HG02840 (cell line): ENCODE measurements around the gene FGF10.

Experiments
- ATAC-seq: cut with Tn5 transposase; IDR thresholded peaks from one replicate; pipeline ENCODE4 v1.9.1; 2021; ENCODE audit warnings: mild to moderate bottlenecking, moderate library complexity, moderate number of reproducible peaks; ENCODE audit not compliant: unreplicated experiment, low FRiP score

The FGF10 gene

DNA sequence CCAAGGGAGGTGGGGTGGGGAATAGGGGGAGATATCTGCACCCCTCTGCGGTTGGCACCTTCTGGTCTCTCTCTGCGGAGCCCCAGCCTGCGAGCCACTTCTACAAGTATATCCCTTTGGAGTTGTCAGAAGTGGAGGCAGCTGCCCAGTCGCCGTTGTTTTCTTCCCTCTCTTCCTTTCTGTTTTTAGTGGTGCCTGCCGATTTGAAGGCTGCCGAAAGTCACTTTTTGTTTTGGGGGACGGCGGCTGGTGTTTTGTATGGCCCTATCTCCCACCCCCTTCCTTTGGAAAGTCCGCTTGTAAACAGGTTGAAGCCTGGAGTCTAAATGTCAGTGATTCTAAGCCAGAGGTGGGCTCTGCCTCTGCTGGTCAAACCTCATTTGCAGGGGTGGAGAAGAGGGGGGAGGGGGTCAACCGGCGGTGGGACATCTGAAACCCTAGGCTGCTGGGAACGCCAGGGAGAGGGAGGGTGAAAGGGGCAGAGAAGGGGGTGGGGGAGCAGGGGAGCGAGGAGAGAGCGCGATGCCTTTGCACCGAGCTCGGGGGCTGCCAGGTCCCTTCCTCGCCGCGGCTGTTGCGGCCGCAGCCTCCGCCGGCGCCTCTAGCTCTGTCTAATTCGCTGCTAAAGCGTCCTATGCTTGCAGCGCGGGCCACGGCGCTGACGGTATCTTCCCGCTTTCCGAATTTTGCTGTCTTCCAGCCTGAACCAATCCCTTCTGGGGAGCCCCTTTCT lies at the start of gene FGF10:
FGF10 (minus strand) TSS at position 331 of the 733 bp plus-strand sequence. CDS start 738 bp downstream, outside the sequence.
- no peak for ATAC-seq

DNA sequence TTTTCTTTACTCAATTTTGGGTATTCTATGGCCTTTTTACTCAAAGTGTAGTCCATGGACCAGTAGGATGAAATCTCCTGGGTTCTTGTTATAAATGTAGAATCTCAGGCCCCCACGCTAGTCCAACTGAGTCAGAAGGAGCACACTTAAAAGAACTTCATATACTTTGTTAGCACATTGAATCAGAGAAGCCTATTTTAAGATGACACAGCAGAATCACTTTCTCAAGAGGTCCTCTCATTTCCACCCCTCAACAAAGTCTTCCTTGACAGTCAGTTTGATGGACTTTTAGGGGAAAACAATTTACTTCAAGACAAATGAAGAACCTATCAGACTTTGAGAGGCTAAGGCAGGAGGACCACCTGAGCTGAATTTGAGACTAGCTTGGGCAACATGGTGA lies 37.7 kb upstream of the FGF10 start:
- ATAC-seq: no peak

DNA sequence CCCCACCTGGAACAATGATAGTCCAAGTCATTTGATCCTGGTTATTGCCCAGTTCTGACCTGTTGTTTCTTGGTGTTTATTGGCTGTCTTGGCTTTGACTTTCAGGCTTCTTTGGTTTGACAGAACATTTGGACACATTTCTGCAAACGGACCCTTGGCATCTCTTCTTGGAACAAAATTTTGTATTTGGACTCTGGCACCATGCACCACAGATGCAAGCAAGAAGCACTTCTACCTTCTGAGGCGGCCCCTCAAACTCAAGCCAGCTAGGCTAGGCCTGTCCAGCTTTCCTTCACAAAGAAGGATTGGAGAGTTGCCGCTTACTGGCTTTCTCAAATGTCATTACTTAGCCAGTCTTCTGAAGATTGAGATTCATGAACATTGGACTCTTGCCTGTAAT lies 23.1 kb upstream of the FGF10 start:
- no peak for ATAC-seq

DNA sequence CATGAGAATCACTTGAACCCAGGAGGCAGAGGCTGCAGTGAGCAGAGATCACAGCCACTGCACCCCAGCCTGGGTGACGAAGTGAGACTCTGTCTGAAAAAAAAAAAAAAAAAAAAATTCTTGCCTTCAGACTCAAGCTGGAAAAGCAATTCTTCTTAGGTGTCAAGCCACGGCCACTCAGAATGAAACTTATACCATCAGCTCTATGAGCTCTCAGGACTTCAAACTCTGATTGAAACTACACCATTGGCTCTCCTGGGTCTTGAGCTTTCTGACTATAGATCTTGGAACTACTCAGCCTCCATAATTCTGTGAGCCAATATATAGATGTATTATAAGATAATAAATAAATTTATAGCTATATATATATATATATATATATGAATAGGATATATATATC lies 12.9 kb upstream of the FGF10 start:
- ATAC-seq: no peak

DNA sequence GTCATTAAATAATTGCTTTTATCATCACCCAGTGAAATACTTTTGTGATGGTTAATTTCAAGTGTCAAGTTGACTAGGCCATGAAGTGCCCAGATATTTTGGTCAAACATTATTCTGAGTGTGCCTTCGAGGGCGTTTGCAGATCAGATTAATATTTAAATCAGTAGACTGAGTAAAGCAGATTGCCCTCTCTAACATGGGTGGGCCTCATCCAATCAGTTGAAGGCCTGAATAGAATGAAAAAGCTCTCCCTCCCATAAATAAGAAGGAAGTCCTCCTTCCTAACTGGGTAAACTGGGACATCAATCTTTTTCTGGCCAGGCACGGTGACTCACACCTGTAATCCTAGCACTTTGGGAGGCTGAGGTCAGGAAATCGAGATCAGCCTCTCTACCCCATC lies 12.4 kb upstream of the FGF10 start:
- ATAC-seq: no peak

DNA sequence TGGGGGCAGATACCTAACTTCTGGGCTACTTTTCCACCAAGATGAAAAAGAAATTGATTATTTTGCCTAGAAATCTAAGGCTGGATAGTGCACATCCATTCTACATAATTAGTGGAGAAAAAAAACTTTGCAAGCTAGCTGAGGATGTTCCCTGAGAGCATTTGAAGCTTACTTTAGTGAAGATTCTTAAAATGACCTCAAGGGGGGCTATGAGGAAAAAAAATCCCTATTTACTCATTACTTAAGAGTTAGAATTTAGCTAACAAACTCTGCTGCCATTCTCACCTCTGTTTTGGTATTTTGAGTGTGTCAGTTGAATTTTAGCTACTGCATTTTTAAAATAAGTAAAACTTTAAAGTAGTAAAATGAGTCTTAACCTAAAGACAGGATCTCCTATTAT lies 9.2 kb upstream of the FGF10 start:
- no peak for ATAC-seq

DNA sequence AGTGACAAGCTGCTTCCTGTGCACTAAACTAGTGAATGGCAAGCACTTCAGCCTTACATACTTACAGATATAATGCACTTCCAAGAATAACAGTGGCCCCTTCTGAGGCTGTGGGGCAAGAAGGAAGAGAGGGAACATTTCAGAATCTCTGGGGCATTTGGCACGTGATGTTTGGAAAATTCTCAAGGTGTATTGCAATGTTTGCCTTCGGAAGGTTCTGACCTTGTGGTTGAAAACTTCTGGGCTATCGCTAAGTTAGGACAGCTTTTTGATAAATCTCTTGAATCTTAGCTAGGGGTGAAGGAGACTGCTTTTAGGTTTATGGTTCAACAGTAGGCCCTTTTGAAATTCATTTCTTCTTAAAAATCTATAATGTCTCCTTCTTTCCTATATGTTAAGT lies 7.1 kb upstream of the FGF10 start:
- ATAC-seq: no peak

DNA sequence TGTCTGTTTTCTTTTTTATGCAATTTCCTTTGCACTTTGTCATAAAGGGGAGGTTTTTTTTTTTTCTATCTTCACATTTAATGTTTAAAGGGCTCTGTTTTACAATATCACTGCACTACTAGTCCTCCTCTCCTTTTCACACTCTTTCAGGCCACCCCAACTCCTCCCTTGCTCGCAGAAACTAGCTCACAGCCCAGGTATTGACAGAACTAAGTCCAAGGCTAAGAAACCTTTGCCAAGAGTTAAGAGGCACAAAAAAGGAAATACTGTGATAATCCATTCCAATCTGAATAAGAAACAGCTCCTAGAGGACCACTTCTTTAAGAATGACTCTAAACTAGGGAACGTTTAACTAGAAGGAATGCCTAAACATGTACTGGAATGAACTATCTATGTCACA lies 1.1 kb upstream of the FGF10 start:
- no peak for ATAC-seq

DNA sequence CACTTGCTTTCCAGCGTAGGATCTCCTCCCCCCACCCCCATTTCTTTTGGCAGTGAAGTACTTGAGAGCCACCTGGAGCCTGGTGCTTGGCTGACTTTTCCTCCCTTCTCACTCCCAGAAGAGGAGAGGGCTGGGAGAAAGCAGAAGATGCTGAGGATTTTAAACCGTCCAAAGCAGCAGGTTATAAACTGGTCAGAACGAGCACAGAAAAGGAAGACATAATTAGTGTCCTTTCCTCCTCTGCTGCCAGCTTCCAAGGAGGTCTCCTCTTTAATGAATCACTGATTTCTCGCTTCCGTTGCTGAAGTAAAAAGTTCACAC lies 563 bp upstream of the FGF10 start:
- ATAC-seq: no peak

DNA sequence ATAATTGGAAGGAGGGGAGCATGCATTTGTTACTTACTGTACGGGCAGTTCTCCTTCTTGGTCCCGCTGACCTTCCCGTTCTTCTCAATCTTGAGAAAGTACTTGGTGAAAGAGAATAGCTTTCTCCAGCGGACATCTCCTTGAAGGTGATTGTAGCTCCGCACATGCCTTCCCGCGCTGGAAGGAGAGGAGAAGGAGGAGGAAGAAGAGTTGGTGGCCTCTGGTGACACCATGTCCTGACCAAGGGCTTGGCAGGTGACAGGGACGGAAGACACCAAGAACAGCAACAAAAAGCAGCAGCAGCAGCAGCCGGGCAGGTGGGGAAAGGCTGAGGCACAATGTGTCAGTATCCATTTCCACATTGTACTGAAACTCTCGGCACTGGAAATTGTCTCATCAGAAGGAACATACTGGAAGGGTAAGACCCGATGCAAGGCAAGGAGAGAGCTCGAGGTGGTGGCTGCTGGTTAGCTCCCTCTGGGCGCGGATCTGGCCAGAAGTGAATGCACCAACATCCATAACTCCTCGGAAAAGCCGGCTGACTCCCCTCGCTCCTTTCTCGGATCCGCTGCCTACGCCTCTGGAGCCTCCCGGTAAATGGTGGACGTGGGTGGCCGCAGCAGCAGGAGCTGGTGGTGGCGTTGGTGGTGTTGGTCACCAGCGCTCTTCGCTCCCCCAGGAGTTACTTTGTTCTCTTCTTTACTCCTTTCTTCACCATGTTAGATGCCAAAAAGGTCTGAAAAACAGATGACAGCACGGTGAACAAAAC lies 715 bp downstream of the FGF10 start:
- ATAC-seq: no peak

DNA sequence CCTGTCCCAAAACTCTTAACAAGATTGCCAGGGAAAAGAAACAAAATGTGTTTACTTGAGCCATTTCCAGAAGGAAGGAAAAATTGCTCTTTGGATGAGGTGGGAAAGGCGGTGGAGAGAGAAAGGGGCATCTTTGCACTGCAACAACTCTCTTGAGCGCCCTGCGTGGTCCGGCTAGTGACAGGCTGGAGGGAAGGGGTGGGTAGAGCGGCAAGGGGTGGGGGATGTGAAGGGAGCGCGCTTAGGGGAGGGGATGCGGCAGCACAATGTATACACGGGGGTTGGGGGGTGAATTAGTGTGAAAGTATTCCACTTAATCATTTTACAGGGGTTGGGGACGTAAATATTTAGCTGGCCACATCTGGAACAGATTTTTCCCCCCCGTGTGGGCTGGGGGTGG lies 1.3 kb downstream of the FGF10 start:
- ATAC-seq: no peak

DNA sequence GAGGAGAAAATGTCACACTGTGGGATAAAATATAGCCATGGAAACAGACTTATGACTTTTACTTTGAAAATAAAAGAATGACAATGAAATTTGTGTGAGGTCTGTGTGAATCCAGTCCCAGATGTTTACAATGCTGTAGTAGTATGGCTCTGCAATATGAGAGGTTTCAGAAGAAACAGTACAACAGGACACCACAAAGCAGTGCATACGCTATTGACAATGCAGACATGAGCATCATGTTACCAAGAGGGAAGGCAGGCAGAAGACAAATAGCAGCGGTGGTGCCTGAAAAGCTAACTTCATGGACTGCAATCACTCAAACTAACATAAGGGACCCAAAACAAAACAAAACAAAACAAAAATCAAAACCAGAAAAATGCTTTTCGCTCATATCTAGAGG lies 1.8 kb downstream of the FGF10 start:
- no peak for ATAC-seq

DNA sequence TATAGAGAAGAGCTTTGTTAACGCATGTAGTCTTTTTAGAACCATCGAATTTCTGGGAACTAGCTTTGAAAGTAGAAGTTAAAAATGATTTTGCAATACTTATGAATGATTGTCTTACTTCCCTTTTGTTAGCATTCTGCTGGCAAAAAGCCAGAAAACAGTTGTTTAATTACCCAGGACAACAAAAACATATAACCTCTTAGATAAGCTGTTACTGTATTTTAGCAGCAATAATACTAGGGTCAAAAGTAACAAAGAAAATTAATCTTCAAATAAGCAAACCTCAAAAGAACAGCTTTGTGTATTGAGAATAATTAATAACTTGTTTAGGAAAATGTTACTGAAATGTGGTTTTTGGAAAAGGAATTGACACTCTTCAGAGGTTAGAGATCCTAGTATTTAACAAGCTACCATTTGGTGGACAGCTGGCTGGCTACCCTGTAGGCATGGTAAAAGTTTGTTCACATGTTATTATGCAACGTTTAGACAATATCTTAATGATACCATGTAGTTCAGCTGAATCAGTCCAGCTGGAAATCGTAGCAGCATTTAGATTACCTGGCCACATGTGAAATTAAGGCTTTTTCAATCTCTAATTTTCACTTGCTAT lies 3.8 kb downstream of the FGF10 start:
- no peak for ATAC-seq

DNA sequence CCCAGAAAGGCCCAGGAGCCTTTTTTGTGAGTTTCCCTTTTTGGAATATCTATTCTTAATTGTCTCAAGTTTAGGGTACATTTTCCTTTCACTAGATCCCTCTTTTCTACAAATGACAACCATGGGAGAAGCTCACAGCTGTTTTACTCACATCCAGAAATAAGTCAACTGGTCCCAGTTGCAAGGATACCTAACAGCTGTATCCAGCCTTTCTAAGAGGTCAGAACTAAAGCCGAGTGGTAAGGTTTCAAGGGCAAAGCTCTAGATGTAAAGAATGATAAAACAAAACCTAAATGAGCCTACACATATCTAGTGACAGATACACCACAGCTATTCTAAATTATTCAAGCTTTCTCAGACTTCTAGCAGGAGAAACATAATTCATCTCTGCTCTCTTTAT lies 4.4 kb downstream of the FGF10 start:
- no peak for ATAC-seq

DNA sequence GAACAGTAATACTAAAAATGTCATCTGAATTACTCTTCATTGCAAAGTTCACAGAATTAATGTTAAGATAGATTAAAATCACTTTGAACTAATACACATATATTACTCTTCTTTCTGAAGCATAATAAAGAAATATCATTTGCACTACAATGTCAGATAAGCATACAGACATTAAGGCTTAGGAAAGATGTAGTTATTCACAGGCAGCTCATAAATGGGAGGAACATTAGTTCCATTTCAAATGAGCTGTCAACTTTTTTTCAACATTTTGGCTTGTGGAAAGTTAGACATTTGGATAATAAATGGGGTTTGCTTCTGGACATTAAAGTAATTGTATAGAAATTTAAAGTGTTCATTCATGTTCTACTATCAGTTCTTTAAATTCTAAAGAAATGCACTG lies 6.3 kb downstream of the FGF10 start:
- ATAC-seq: no peak

DNA sequence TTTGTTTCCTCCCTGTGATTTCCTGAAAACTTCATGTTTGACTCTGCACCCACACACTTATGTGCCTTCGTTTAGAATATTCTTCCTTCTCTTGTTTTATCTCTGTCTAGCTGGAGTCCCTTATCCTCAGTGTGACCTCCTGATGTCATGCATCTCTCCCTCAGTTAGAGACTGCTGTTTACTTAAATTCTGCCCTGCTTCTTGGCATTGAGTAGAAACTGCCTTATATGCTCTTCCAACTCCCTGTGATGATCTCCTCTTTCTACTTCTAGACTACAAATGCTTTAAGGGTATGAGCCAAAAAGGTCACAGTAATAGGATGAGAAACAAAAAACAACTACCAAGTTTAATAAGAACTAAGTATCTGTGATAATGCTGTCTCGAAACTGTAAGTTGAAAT lies 12.2 kb downstream of the FGF10 start:
- ATAC-seq: no peak

DNA sequence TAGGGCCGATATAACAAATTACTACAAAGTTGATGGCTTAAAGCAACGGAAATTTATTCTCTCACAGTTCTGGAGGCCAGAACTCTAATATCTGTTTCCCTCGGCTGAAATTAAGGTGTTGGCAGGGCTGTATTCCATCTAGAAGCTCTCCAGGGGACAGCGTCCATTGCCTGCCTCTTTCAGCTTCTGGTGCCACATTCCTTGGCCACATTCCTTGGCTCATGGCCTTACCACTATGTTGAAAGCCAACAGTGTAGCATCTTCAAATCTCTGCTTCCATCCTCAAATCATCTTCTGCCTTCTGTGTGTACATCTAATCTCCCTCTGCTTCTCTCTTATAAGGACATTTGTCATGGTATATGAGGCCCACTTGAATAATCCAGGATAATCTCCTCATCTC lies 17.2 kb downstream of the FGF10 start:
- no peak for ATAC-seq

DNA sequence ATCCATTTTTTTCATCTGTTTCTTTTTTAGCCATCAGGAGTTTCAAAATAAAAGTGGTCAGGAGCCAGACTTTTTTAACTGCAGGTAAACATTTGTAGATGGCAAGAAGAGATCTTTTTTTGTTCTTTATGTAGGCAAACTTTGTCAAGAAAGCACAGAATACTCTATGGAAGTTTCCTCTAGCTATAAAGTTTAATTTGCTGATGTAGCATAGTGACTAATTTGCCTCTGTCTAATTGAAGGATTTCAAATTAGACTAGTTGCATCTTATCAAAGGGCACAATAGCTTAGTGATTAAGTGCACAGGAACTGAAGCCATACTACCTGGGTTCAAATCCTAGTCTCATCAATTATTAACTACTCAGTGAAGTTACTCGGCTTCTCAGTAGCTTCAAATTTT lies 22.0 kb downstream of the FGF10 start:
- no peak for ATAC-seq

DNA sequence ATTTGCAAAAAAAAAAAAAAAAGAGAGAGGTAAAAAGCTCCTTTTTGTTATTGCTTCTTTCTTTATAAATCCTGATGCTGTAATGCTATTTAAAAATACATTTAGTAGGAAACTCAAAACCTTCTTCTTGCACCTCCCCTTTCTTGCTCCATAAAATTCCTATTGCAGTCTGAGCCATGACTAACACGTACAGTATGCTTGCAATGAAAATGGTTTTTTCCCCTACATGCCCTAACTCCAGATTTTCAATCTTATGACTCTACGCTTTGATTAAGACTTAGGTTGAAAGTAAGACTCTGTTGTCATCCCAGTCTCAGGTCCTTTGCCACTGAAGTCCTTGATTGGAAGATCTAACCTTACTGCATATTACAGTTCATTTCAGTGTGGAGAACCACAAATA lies 23.9 kb downstream of the FGF10 start:
- ATAC-seq: no peak

DNA sequence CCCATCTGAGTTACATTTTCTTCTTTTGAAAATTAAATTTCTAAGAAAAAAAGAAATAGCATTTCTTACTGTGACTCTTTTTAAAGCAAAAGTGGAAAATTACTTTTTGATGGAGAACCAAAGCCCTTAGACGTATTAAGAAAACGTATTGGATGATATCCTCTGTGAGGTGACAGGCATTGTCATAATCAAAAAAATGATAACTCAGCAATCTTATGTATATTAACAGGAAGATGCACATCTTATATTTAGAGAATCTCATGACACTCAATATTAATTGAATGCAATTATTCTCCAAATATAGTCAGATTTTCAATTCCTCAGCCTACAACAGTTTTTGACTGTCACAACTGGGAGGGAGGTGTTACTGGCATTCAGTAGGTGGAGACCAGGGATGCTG lies 25.1 kb downstream of the FGF10 start:
- ATAC-seq: no peak

DNA sequence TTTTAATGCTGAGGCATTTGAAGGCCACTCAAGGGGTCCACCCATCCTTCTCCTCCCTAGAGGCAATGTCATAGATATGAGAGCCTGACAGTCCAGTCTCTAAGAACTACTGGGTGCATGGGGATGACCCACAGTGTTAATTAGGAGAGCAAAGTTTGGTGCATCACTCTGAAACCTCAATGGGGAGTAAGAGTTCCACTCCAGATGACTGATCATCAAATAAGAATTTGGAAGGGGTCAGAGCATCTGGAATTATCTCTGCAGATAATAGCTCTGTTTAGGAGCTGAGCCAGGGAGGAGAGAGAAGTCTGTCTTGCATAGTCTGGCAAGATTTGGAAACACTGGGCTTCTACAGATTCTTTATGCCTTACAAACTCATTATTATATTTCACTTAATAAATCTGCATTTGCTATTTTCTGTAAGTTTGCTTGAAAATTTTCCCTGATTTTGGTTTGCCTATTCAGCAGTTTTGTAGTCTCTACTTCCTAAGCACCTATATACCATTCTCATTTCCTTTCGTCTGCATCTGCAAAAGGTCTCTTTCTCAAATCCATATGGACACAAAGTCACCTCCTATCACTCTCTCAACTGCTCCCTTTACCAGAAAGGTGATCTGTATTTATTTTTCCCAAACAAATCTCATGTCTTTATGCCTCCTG lies 27.7 kb downstream of the FGF10 start:
- ATAC-seq: no peak
